Spinal cord (tissue), 10 donors: ENCODE results near the gene GNS. TPM values are rescaled to one million over a fixed set of nuclear protein-coding genes. Genes with fewer than 3 reads are reported as not detected.
"Not testable (repeated sequence)": the region's sequence is repeated elsewhere in the genome, so short reads cannot be mapped to it uniquely, and the experiment has no call there.

Source experiments
- DNase-seq, 6 donors: peaks; one replicate each; pipeline versions ENCODE4 v3.0.0 to v3.0.0-alpha.2; 2013 to 2015; ENCODE audit warnings: low spot score in 6 of 6, low read depth in 4 of 6
- H3K27ac ChIP-seq: one replicate; pipeline ENCODE4 v1.5.1; 2013; ENCODE audit warnings: low read depth, low read length, control low read depth
- H3K27me3 ChIP-seq: one replicate; pipeline ENCODE4 v1.6.1; 2013; ENCODE audit warnings: low read length; ENCODE audit not compliant: control insufficient read depth, insufficient read depth
- H3K36me3 ChIP-seq: one replicate; pipeline ENCODE4 v1.6.1; 2013; ENCODE audit warnings: low read length; ENCODE audit not compliant: control insufficient read depth, insufficient read depth
- H3K4me1 ChIP-seq: one replicate; pipeline ENCODE4 v1.6.1; 2013; ENCODE audit warnings: low read length; ENCODE audit not compliant: control insufficient read depth, insufficient read depth
- H3K4me3 ChIP-seq: one replicate; pipeline ENCODE4 v1.5.1; 2013; ENCODE audit warnings: low read depth, low read length, control low read depth
- H3K9me3 ChIP-seq: one replicate; pipeline ENCODE4 v1.6.1; 2013; ENCODE audit warnings: low read length; ENCODE audit not compliant: control insufficient read depth, insufficient read depth
- WGBS: methylation state at CpG from one replicate; pipeline ENCODE4 v1.1.5; 2013; ENCODE audit warnings: missing lambda C conversion rate; ENCODE audit not compliant: insufficient coverage; 5-methylcytosine and 5-hydroxymethylcytosine counted together
- polyA plus RNA-seq, 2 donors: library from polyadenylated mRNA; unstranded; fragments of 120-200 nt; gene quantifications; one replicate each; pipeline ENCODE4 v1.2.1, GENCODE V29; 2013; ENCODE audit not compliant: insufficient read length in 2 of 2
- total RNA-seq, 2 donors: library from RNA; depleted of rRNA in 1 of 2; stranded (reverse); fragments of 120-200 nt in 1 of 2; fragments of >200 nt in 1 of 2; gene quantifications; one replicate each; pipeline versions ENCODE4 v1.2.3 to v1.2.4, GENCODE V29; 2013 to 2014
- donor health status: healthy.

Gene GNS
- total and polyA plus RNA-seq, 4 donors: 50.0 to 103 (median 74.6) TPM

DNA sequence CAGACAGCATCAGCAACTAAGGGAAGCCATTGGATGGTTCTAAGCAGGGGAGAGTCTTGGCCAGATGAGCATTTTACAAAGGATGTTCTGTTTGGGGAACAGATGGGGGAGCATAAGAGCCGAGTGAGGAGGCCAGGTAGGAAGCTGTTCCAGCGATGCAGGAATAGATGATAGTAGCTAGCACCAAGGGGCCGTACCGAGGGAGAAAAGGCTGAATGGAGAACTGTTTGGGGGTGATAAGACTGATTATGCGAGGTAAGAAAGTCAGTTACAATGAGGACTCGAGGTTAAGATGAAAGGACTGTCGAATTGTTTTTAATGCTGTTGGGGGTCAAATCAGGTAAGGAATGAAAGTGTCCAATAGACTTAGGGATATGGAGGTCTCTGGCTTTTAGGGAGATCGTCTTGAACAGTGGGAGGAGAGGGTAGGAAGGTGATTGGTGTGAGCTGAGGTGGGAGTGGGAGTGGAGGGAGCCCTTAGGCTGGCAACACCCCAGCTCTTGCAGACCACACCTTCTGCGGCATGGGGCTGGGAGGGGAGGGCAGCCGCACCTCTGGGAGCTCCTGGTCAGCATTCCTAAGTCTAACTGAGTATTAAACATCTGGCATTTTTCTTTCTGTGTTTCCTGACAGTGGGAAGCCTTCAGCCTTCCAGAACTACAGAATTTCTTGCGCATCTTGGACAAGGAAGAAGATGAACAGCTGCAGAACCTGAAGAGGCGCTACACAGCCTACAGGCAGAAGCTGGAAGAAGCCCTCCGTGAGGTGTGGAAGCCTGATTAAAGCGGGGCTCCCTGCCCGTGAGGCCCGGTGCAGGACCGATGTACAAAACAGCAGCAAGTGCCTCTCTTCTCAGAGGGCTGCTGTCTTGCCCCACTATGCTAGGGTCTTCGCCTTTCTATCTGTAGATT is 64.8 kb downstream of the GNS start:
- 78% methylated on average over 16 of the region's 18 CpGs for WGBS

DNA sequence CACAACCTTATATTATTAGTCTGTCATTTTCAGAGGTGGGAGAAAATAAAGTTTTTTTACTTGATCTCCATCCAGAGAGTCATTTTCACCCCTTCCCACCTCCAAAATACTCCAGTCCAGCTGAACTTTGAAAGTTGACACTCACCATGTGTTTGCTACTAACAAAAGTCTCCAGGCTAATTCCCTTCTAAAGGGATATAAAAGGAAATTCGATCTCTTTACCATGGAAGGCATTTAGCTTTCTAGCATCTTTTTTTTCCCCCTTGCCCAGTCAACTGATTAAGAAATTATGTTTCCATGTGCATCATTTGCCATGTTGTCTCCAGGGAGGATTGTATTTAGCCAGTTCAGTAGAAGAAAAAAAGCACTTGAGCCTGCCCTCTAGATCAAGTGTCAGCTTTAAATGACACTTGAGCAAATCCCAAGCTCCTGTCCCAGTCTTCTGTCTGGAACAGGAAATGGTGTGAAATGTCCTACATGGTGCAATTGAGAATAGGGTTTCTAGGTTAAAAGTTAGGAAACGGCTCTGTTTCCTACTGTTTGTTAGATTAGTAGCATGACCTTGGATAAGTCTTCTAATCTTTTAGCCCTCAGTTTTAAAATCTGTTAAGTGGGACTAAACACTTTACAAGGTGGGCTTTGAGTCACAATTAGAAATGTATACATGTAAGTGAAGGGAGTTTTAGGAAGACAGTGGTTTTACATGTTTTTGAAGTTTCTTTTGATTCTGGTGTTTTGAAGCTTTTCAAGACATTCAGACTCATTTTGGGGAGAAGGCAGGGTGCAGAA is 67.2 kb downstream of the GNS start:
- Histone ChIP-seq H3K27ac (no peak overlapping the region), H3K27me3 (no peaks in the 10 kb centered on the region), H3K9me3 (no peaks in the 10 kb centered on the region), H3K36me3 (no peaks in the 10 kb centered on the region), H3K4me3 (no peak overlapping the region), H3K4me1 (no peaks in the 10 kb centered on the region)
- DNase-seq: no peak
- 80% methylated on average over 1 of the region's 2 CpGs for WGBS

More for the DNA sequence above, 64.8 kb downstream of the GNS start:
- no peak overlapping the region for H3K4me3 ChIP-seq
- no peaks in the 10 kb centered on the region for H3K27me3 ChIP-seq
- H3K9me3 ChIP-seq: no peaks in the 10 kb centered on the region
- peak in 1 of 6 donors; percentile 46 for DNase-seq
- H3K4me1 ChIP-seq: no peaks in the 10 kb centered on the region
- H3K27ac ChIP-seq: no peak overlapping the region
- no peaks in the 10 kb centered on the region for H3K36me3 ChIP-seq

DNA sequence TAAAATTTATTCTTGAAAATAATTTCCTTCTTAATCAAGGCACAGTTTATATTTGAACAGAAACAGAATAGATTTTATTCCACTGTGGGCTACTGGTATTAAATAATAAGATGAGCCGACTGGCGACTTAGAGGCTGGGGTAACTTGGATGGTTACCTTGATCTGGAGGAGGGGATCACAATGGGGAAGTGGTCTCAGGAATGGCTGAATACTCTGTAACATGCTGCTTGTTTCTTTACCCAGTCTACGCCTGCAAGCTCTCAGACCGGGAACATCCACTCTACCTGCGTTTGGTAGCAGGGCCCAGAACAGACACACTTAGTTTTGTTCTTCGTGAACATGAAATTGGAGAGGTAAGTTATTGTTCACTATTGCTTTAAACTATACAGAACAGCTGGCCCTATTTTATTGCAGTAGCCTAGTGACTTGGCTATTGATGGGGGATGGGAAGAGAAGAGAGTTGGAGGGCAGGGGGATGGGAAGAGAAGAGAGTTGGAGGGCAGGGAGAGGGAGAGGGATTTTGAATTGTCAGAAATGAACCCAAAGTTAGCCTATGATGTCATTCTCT is 67.9 kb downstream of the GNS start:
- no peak overlapping the region for H3K27ac ChIP-seq
- no peak for DNase-seq
- H3K4me3 ChIP-seq: no peak overlapping the region
- no peaks in the 10 kb centered on the region for H3K27me3 ChIP-seq
- no peaks in the 10 kb centered on the region for H3K4me1 ChIP-seq
- no peaks in the 10 kb centered on the region for H3K36me3 ChIP-seq
- no peaks in the 10 kb centered on the region for H3K9me3 ChIP-seq
- 79% methylated on average over 2 of the region's 6 CpGs for WGBS

DNA sequence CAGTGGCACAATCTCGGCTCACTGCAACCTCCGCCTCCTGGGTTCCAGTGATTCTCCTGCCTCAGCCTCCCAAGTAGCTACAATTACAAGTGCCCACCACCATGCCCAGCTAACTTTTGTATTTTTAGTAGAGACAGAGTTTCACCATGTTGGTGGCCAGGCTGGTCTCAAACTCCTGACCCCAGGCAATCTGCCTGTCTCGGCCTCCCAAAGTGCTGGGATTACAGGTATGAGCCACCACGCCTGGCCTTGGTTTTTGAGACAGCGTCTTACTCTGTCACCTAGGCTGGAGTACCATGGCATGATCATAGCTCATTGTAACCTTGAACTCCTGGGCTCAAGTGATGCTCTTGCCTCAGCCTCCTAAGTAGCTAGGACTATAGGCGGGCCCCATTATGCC is 69.0 kb downstream of the GNS start:
- not testable (repeated sequence) for H3K27me3 ChIP-seq, H3K36me3 ChIP-seq, H3K4me1 ChIP-seq, H3K27ac ChIP-seq, DNase-seq, H3K4me3 ChIP-seq, H3K9me3 ChIP-seq
- WGBS: over 99% methylated on average over 5 of the region's 6 CpGs

DNA sequence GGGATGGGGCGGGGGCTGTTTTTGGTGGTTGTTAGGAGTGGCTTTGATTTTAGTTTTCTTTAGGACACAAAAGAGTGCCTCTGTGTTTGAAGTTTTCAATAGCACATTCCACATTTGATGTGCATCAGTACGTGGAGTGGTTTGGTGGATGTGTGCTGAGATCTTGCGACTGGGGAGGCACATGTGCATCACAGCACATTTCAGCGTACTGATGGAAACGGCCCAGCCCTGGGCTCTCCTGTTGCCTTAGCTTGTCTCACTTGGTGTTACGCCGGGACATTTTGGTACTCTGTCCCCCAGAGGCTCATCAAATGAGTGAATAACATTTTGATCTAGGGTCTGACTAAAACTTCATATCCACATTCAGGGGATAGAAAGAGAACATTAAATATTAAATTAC is 70.5 kb downstream of the GNS start:
- Histone ChIP-seq H3K27ac (no peak overlapping the region), H3K4me3 (no peak overlapping the region), H3K36me3 (peaks cover 4% of the 10 kb centered on the region), H3K27me3 (no peaks in the 10 kb centered on the region), H3K9me3 (no peaks in the 10 kb centered on the region), H3K4me1 (no peaks in the 10 kb centered on the region)
- 87% methylated on average over 4 of the region's 7 CpGs for WGBS
- no peak for DNase-seq

DNA sequence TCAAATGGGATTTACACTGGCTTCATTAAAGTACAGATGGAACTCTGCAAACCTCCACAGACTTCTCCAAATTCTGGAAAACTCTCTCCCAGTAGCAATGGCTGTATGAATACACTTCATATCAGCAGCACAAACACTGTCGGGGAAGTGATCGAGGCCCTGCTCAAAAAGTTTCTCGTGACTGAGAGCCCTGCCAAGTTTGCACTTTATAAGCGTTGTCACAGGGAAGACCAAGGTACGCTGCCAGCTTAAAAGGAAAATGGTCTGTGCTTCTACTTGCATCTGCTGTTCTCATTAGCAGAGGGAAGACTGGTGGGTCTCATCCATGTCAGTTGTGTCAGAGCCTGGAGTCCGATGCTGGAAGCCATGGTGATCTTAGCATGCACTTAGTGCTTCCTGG is 71.0 kb downstream of the GNS start:
- DNase-seq: no peak
- no peak overlapping the region for H3K27ac ChIP-seq
- whole genome bisulfite sequencing: 75% methylated on average over 6 of the region's 6 CpGs

DNA sequence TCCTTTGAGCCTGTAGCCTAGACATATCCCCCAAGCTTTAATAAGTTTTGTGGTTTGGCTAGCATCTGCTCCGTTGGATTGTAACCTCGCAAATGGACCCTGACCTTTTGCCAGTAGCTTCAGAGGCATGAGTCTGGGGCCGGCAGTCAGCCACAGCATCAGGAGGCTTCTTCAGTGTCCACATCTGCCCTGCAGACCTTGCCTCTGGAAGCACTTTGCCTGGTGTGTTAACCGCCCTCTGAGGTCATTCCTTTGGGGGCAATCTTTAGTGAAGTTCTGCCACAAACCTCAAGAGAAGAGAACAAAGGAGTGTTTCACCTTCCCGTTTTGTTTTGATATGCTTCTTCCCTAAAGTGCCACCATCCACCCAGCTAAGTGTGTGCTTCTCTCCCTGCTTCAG is 71.4 kb downstream of the GNS start:
- WGBS: 69% methylated on average over 5 of the region's 5 CpGs
- H3K27ac ChIP-seq: no peak overlapping the region
- DNase-seq: no peak

More for the DNA sequence above, 71.0 kb downstream of the GNS start:
- no peak overlapping the region for H3K4me3 ChIP-seq
- no peaks in the 10 kb centered on the region for H3K9me3 ChIP-seq
- H3K36me3 ChIP-seq: peaks cover 4% of the 10 kb centered on the region
- no peaks in the 10 kb centered on the region for H3K27me3 ChIP-seq
- no peaks in the 10 kb centered on the region for H3K4me1 ChIP-seq

DNA sequence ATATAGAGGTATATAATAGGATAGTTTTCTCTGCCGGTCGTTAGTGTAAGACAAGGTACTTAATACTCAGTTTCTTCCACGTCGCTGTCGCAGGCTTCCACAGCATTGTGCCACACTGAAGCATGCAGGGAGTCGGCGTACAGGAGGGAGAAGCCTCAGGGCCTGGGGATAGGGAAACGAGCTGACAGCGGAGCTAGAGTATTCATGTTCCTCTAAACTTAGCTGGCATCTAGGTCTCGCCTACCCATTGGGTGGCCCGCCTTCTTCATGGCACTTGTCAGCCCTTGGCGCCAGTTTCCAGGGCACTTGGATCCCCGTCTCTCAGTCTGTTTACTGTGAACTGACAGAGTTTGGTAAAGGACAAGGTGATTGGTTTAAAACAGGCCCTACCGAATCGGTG is 73.6 kb downstream of the GNS start:
- H3K27me3 ChIP-seq: no peaks in the 10 kb centered on the region
- no peaks in the 10 kb centered on the region for H3K9me3 ChIP-seq
- H3K36me3 ChIP-seq: peaks cover 4% of the 10 kb centered on the region
- H3K4me1 ChIP-seq: no peaks in the 10 kb centered on the region
- H3K27ac ChIP-seq: no peak overlapping the region
- WGBS: 89% methylated on average over 10 of the region's 15 CpGs
- H3K4me3 ChIP-seq: no peak overlapping the region
- DNase-seq: no peak

More for the DNA sequence above, 71.4 kb downstream of the GNS start:
- Histone ChIP-seq H3K27me3 (no peaks in the 10 kb centered on the region), H3K9me3 (no peaks in the 10 kb centered on the region), H3K4me1 (no peaks in the 10 kb centered on the region), H3K36me3 (peaks cover 4% of the 10 kb centered on the region), H3K4me3 (no peak overlapping the region)

DNA sequence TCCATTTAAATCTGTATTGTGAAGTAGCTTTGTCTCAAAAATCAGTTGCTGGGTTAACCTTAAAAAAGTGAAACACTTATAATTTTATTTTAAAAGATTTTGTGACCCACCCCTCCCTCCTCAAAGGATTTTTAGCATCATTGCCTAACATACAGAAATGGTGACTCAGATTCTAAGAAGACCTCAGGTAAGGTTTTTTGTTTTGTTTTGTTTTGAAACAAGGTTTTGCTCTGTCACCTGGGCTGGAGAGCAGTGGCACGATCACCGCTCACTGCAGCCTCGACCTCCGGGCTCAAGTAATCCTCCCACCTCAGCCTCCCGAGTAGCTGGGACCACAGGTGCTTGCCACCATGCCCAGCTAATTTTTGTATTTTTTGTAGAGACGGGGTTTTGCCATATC is 74.2 kb downstream of the GNS start:
- no peak overlapping the region for H3K27ac ChIP-seq
- WGBS: 100% methylated on average over 1 of the region's 6 CpGs
- H3K36me3 ChIP-seq: peaks cover 4% of the 10 kb centered on the region
- H3K9me3 ChIP-seq: no peaks in the 10 kb centered on the region
- DNase-seq: no peak
- no peaks in the 10 kb centered on the region for H3K4me1 ChIP-seq
- no peak overlapping the region for H3K4me3 ChIP-seq
- H3K27me3 ChIP-seq: no peaks in the 10 kb centered on the region
